ENCODE measurements around the gene ZBTB22.
"Not testable (repeated sequence)": the region's sequence is repeated elsewhere in the genome, so short reads cannot be mapped to it uniquely, and the experiment has no call there.

DNA sequence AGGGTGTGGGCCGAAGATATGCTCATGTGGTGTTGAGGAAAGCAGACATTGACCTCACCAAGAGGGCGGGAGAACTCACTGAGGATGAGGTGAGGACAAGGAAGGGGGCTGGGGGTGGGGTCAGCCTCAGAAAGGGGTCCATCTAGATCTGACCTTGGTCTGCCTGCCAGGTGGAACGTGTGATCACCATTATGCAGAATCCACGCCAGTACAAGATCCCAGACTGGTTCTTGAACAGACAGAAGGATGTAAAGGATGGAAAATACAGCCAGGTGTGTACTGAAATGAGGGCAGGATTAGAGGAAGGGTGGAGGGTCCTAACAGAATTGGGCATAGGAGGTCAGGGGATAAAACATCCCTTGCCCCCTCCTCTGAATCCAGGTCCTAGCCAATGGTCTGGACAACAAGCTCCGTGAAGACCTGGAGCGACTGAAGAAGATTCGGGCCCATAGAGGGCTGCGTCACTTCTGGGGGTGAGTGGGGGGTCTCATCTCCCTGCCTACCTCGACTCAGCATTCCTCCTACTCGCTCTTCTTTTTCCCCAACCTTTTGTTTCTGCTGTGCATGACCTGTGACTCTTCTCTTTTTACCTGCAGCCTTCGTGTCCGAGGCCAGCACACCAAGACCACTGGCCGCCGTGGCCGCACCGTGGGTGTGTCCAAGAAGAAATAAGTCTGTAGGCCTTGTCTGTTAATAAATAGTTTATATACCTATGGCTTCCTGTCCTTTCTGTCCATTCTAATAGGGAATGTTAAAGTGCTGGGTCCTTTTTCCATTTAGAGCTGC, 41.6 kb downstream of the ZBTB22 start:
- TF ChIP-seq POLR2AphosphoS5, POLR2A (IDR thresholded peaks at IDR 0.05): not testable (repeated sequence)
- TF ChIP-seq, protein P1, sequence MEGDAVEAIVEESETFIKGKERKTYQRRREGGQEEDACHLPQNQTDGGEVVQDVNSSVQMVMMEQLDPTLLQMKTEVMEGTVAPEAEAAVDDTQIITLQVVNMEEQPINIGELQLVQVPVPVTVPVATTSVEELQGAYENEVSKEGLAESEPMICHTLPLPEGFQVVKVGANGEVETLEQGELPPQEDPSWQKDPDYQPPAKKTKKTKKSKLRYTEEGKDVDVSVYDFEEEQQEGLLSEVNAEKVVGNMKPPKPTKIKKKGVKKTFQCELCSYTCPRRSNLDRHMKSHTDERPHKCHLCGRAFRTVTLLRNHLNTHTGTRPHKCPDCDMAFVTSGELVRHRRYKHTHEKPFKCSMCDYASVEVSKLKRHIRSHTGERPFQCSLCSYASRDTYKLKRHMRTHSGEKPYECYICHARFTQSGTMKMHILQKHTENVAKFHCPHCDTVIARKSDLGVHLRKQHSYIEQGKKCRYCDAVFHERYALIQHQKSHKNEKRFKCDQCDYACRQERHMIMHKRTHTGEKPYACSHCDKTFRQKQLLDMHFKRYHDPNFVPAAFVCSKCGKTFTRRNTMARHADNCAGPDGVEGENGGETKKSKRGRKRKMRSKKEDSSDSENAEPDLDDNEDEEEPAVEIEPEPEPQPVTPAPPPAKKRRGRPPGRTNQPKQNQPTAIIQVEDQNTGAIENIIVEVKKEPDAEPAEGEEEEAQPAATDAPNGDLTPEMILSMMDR (IDR thresholded peaks at IDR 0.05), result not testable (repeated sequence)

Data from breast epithelium (tissue), 3 donors.